ENCODE data around the gene DLGAP3. TPM values are rescaled to one million over a fixed set of nuclear protein-coding genes. Genes with fewer than 3 reads are reported as not detected.

DLGAP3 gene
- total RNA-seq, 6 experiments from 2014 or later = 0.07 TPM; not detected in 5

- Mint-ChIP-seq H3K4me3 (no peak overlapping the region), H3K27me3 (ENCODE audit: insufficient read depth) (peaks cover 12% of the 10 kb centered on the region)
- TF ChIP-seq CTCF (IDR thresholded peaks at IDR 0.05) = no peak
Measured at GRCh38 chr1:34916104-34916503, 13.3 kb downstream of the DLGAP3 start.

GRCh38 chr1:34915521-34915920, 13.9 kb downstream of the DLGAP3 start:
- Mint-ChIP-seq H3K36me3 (ENCODE audit: low read depth) (no peaks in the 10 kb centered on the region), H3K4me3 (no peak overlapping the region), H3K9me3 (no peaks in the 10 kb centered on the region), H3K4me1 (ENCODE audit: low read depth) (no peaks in the 10 kb centered on the region), H3K27ac (no peak overlapping the region), H3K27me3 (ENCODE audit: insufficient read depth) (peaks cover 14% of the 10 kb centered on the region)
- TF ChIP-seq CTCF (IDR thresholded peaks at IDR 0.05) = no peak
- DNase-seq = no peak

More at GRCh38 chr1:34916104-34916503, 13.3 kb downstream of the DLGAP3 start:
- no peaks in the 10 kb centered on the region for H3K4me1 Mint-ChIP-seq (ENCODE audit: low read depth)
- no peaks in the 10 kb centered on the region for H3K9me3 Mint-ChIP-seq
- no peak overlapping the region for H3K27ac Mint-ChIP-seq
- H3K36me3 Mint-ChIP-seq (ENCODE audit: low read depth) = no peaks in the 10 kb centered on the region
- no peak for DNase-seq

- Mint-ChIP-seq H3K9me3 (no peaks in the 10 kb centered on the region), H3K36me3 (ENCODE audit: low read depth) (no peaks in the 10 kb centered on the region), H3K4me3 (no peak overlapping the region), H3K4me1 (ENCODE audit: low read depth) (no peaks in the 10 kb centered on the region), H3K27me3 (ENCODE audit: insufficient read depth) (peaks cover 14% of the 10 kb centered on the region), H3K27ac (no peak overlapping the region)
- no peak for DNase-seq
- TF ChIP-seq CTCF (IDR thresholded peaks at IDR 0.05) = no peak
Measured at GRCh38 chr1:34914958-34915357, 14.5 kb downstream of the DLGAP3 start.

- no peak overlapping the region for H3K27ac Mint-ChIP-seq
- no peaks in the 10 kb centered on the region for H3K36me3 Mint-ChIP-seq (ENCODE audit: low read depth)
- no peaks in the 10 kb centered on the region for H3K4me1 Mint-ChIP-seq (ENCODE audit: low read depth)
- no peaks in the 10 kb centered on the region for H3K9me3 Mint-ChIP-seq
- no peak overlapping the region for H3K4me3 Mint-ChIP-seq
- TF ChIP-seq CTCF (IDR thresholded peaks at IDR 0.05) = no peak
- DNase-seq = no peak
- peaks cover 16% of the 10 kb centered on the region for H3K27me3 Mint-ChIP-seq (ENCODE audit: insufficient read depth)
Measured at GRCh38 chr1:34911465-34911864, 18.0 kb downstream of the DLGAP3 start.

- TF ChIP-seq CTCF (IDR thresholded peaks at IDR 0.05) = no peak
- Mint-ChIP-seq H3K9me3 (no peaks in the 10 kb centered on the region), H3K4me1 (ENCODE audit: low read depth) (no peaks in the 10 kb centered on the region), H3K36me3 (ENCODE audit: low read depth) (no peaks in the 10 kb centered on the region), H3K27ac (no peak overlapping the region), H3K4me3 (no peak overlapping the region), H3K27me3 (ENCODE audit: insufficient read depth) (peaks cover 14% of the 10 kb centered on the region)
- no peak for DNase-seq
Measured at GRCh38 chr1:34910425-34910824, 19.0 kb downstream of the DLGAP3 start.

GRCh38 chr1:34908369-34908768, 21.1 kb downstream of the DLGAP3 start:
- TF ChIP-seq CTCF (IDR thresholded peaks at IDR 0.05) = no peak
- Mint-ChIP-seq H3K4me1 (ENCODE audit: low read depth) (no peaks in the 10 kb centered on the region), H3K27ac (no peak overlapping the region), H3K36me3 (ENCODE audit: low read depth) (no peaks in the 10 kb centered on the region), H3K4me3 (no peak overlapping the region), H3K9me3 (no peaks in the 10 kb centered on the region), H3K27me3 (ENCODE audit: insufficient read depth) (peaks cover 7% of the 10 kb centered on the region)
- DNase-seq = no peak
